Tibial nerve (tissue), 4 donors: ENCODE data around the gene RALY. TPM values are rescaled to one million over a fixed set of nuclear protein-coding genes. Genes with fewer than 3 reads are reported as not detected.

ENCODE experiments used
- DNase-seq, 2 donors: peaks; one replicate each; pipeline ENCODE4 v3.0.0-alpha.2; 2019; ENCODE audit warnings: low spot score in 2 of 2
- H3K27ac ChIP-seq, 4 donors: fragments of 200-600 bp; sonication (generic) in 3 of 4; one replicate each; pipeline ENCODE4 v1.5.1; 2017 to 2019; ENCODE audit warnings: mild to moderate bottlenecking in 1 of 4
- H3K27me3 ChIP-seq, 2 donors: fragments of 200-600 bp; sonication (generic) in 1 of 2; one replicate each; pipeline versions ENCODE4 v1.5.1 to v1.6.0; 2017 to 2019
- H3K36me3 ChIP-seq, 3 donors: fragments of 200-600 bp; sonication (generic); one replicate each; pipeline ENCODE4 v1.5.1; 2018 to 2019
- H3K4me1 ChIP-seq, 4 donors: fragments of 200-600 bp; sonication (generic) in 3 of 4; one replicate each; pipeline ENCODE4 v1.5.1; 2017 to 2019
- H3K4me3 ChIP-seq, 4 donors: fragments of 200-600 bp; sonication (generic) in 3 of 4; one replicate each; pipeline ENCODE4 v1.5.1; 2017 to 2019; ENCODE audit warnings: mild to moderate bottlenecking in 1 of 4, moderate library complexity in 1 of 4
- H3K9me3 ChIP-seq, 4 donors: fragments of 200-600 bp; sonication (generic) in 3 of 4; one replicate each; pipeline ENCODE4 v1.5.1; 2017 to 2019
- CTCF ChIP-seq, 5 experiments: fragments of 200-600 bp in 3 of 5; fragments of 450-650 bp in 2 of 5; sonication (generic) in 3 of 5; IDR thresholded peaks; one replicate each; pipeline ENCODE4 v1.5.1; 2016 to 2019; ENCODE audit warnings: antibody characterized with exemption in 5 of 5, mild to moderate bottlenecking in 3 of 5, moderate library complexity in 2 of 5
- EP300 ChIP-seq, 2 donors: sonication (generic); formaldehyde crosslinking; IDR thresholded peaks; one replicate each; pipeline ENCODE4 v1.6.1; 2017; ENCODE audit warnings: antibody characterized with exemption in 2 of 2, mild to moderate bottlenecking in 1 of 2
- POLR2A ChIP-seq, 2 donors: fragments of 450-650 bp; IDR thresholded peaks; one replicate each; pipeline ENCODE4 v1.6.1; 2017; ENCODE audit warnings: antibody characterized with exemption in 2 of 2, mild to moderate bottlenecking in 2 of 2, moderate library complexity in 2 of 2
- WGBS, 2 donors: methylation state at CpG; one replicate each; pipeline ENCODE4 v1.1.5; 2018; 5-methylcytosine and 5-hydroxymethylcytosine counted together
- total RNA-seq, 4 donors: library from RNA; depleted of rRNA; stranded (reverse); fragments of >200 nt; gene quantifications; one replicate each; pipeline ENCODE4 v1.1.0, GENCODE V29; 2016

The RALY gene
- total RNA-seq, 4 donors from 2014 or later: 69.1 to 107 (median 96.4) TPM

- Histone ChIP-seq H3K36me3 (peaks cover 0 to 19% (median 0%) of the 10 kb centered on the region in 3 donors), H3K9me3 (no peaks in the 10 kb centered on the region), H3K4me3 (no peak overlapping the region), H3K27ac (no peak overlapping the region), H3K27me3 (no peaks in the 10 kb centered on the region), H3K4me1 (peaks cover 0 to 31% (median 14%) of the 10 kb centered on the region in 4 donors)
- no peak for DNase-seq
- TF ChIP-seq POLR2A (IDR thresholded peaks at IDR 0.05) (no peak), EP300 (IDR thresholded peaks at IDR 0.05) (no peak), CTCF (IDR thresholded peaks at IDR 0.05) (no peak)
- 85 to 100% methylated on average over 1 of the region's 1 CpG for WGBS, 2 donors
These were observed 35.7 kb downstream of the RALY start for GRCh38 chr20:34029415-34029814.

DNA sequence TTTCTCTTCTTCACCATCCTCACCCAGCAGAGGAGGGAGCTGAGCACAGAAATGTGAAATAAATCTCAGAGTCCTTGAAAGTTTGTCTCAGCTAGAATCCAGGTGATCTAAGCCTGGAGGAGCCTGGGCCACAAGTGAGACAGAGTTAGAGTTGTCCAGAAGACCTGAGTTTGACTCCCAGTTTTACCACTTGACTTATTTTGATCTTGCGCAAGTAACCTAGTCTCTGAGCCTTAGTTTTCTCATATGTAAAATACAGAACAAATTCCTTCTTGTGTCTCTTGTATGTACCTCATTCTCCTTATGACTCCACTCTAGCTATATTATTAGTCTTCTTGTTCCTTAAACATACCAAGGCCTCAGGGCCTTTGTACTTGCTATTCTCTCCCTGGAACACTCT is 36.7 kb downstream of the RALY start:
- H3K4me3 ChIP-seq: no peak overlapping the region
- TF ChIP-seq EP300 (IDR thresholded peaks at IDR 0.05) (no peak), POLR2A (IDR thresholded peaks at IDR 0.05) (no peak), CTCF (IDR thresholded peaks at IDR 0.05) (no peak)
- H3K27me3 ChIP-seq: no peaks in the 10 kb centered on the region
- no peak for DNase-seq
- 97 to 100% methylated on average over 1 of the region's 1 CpG for WGBS, 2 donors
- H3K4me1 ChIP-seq: peaks cover 0 to 24% (median 4%) of the 10 kb centered on the region in 4 donors
- H3K36me3 ChIP-seq: peaks cover 0 to 19% (median 0%) of the 10 kb centered on the region in 3 donors
- no peaks in the 10 kb centered on the region for H3K9me3 ChIP-seq
- H3K27ac ChIP-seq: no peak overlapping the region

DNA sequence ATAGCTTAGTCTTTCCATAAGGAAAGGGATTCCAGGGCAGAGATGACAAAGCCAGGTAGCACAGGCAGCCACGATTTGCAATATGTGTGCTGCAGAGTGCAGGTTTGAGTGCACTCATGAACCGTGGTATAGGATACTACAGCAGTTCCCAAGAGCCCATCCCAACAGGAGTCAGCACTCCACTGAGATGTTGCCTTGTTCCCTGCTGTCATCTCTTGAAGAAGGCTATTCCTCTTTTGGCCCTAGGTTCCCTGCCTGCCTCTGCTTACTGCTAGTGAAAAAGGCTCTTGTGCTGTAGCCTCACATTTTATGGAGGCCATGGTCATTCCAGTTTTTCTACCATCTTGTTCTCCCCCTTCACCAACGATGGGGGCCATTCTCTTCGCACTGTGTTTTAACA is 40.2 kb downstream of the RALY start:
- H3K36me3 ChIP-seq: peaks cover 0 to 19% (median 0%) of the 10 kb centered on the region in 3 donors
- H3K9me3 ChIP-seq: no peaks in the 10 kb centered on the region
- DNase-seq: no peak
- no peak for TF ChIP-seq EP300 (IDR thresholded peaks at IDR 0.05)
- no peak for TF ChIP-seq CTCF (IDR thresholded peaks at IDR 0.05)
- TF ChIP-seq POLR2A (IDR thresholded peaks at IDR 0.05): no peak
- H3K4me3 ChIP-seq: no peak overlapping the region
- H3K4me1 ChIP-seq: peaks cover 0 to 34% (median 18%) of the 10 kb centered on the region in 4 donors
- H3K27me3 ChIP-seq: no peaks in the 10 kb centered on the region
- WGBS, 2 donors: 48 to 50% methylated on average over 4 of the region's 4 CpGs
- H3K27ac ChIP-seq: no peak overlapping the region

DNA sequence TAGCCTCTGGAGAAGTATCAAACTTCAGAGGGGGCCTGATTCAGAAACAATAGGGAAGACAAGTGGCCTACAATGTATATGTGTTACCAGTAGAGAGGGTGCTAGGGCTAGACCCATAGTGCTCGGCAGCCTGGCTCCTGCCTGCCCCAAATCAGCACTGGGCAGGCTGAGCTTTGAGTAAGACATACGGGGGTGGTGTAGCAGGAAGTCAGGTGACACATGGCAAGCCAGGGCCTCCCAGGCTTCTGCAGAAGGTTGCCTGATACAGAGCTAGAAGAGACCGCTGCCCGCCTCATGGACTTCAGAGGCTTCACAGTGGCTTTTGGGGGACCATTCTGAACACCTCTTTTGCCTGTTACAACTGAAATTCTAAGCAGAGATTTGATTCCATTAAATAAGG is 43.4 kb downstream of the RALY start:
- Histone ChIP-seq H3K36me3 (peaks cover 0 to 10% (median 0%) of the 10 kb centered on the region in 3 donors), H3K27me3 (no peaks in the 10 kb centered on the region), H3K27ac (no peak overlapping the region), H3K4me1 (peaks cover 0 to 57% (median 19%) of the 10 kb centered on the region in 4 donors), H3K4me3 (no peak overlapping the region), H3K9me3 (no peaks in the 10 kb centered on the region)
- no peak for DNase-seq
- no peak for TF ChIP-seq CTCF (IDR thresholded peaks at IDR 0.05)
- TF ChIP-seq EP300 (IDR thresholded peaks at IDR 0.05): no peak
- no peak for TF ChIP-seq POLR2A (IDR thresholded peaks at IDR 0.05)
- WGBS, 2 donors: 71 to 73% methylated on average over 4 of the region's 4 CpGs

- no peak overlapping the region for H3K4me3 ChIP-seq
- H3K36me3 ChIP-seq: peaks cover 0 to 5% (median 0%) of the 10 kb centered on the region in 3 donors
- WGBS, 2 donors: 42 to 54% methylated on average over 2 of the region's 2 CpGs
- no peaks in the 10 kb centered on the region for H3K27me3 ChIP-seq
- H3K27ac ChIP-seq: no peak overlapping the region
- TF ChIP-seq POLR2A (IDR thresholded peaks at IDR 0.05) (no peak), EP300 (IDR thresholded peaks at IDR 0.05) (no peak), CTCF (IDR thresholded peaks at IDR 0.05) (no peak)
- no peak for DNase-seq
- no peaks in the 10 kb centered on the region for H3K9me3 ChIP-seq
- H3K4me1 ChIP-seq: peaks cover 0 to 63% (median 22%) of the 10 kb centered on the region in 4 donors
These were observed 44.1 kb downstream of the RALY start for GRCh38 chr20:34037767-34038166.
